DND-41 (cell line): ENCODE data around the gene LCN15.

Experiments used
- ATAC-seq: fragments of 200-7000 bp; cut with Tn5 transposase; 3 replicates; pipeline ENCODE4 v1.9.1; 2021; ENCODE audit warnings: low read depth; ENCODE audit not compliant: insufficient read depth
- DNase-seq: peaks from one replicate; pipeline ENCODE4 v3.0.0-alpha.2; 2020
- H2AFZ ChIP-seq: 2 replicates; pipeline ENCODE4 v1.6.0; 2012; ENCODE audit warnings: low read depth, low read length
- H3K27ac ChIP-seq: 2 replicates; pipeline ENCODE4 v1.5.1; 2012; ENCODE audit warnings: low read length, inconsistent platforms
- H3K27me3 ChIP-seq: fragments of 200-600 bp; sonication (generic); 2 replicates; pipeline ENCODE4 v1.6.0; 2012; ENCODE audit warnings: low read length, mild to moderate bottlenecking, inconsistent platforms; ENCODE audit not compliant: insufficient read depth, poor library complexity
- H3K36me3 ChIP-seq: 2 replicates; pipeline ENCODE4 v1.5.1; 2012; ENCODE audit warnings: low read length, inconsistent platforms; ENCODE audit not compliant: insufficient read depth
- H3K4me1 ChIP-seq: 2 replicates; pipeline ENCODE4 v1.5.1; 2012; ENCODE audit warnings: mild to moderate bottlenecking, low read length; ENCODE audit not compliant: insufficient read depth
- H3K4me2 ChIP-seq: 2 replicates; pipeline ENCODE4 v1.6.0; 2012; ENCODE audit warnings: mild to moderate bottlenecking, moderate library complexity, low read length, inconsistent platforms; ENCODE audit not compliant: insufficient read depth
- H3K4me3 ChIP-seq, 2 experiments: fragments of 200-600 bp in 1 of 2; shearing (Covaris generic) in 1 of 2; 2 replicates each; pipeline ENCODE4 v1.5.1; 2012 to 2016; ENCODE audit warnings: inconsistent platforms in 2 of 2, low read length in 2 of 2, mild to moderate bottlenecking in 2 of 2, low read depth in 1 of 2, moderate library complexity in 1 of 2
- H3K79me2 ChIP-seq: 2 replicates; pipeline ENCODE4 v1.6.0; 2012; ENCODE audit warnings: low read length, inconsistent platforms; ENCODE audit not compliant: insufficient read depth
- H3K9ac ChIP-seq: 2 replicates; pipeline ENCODE4 v1.6.0; 2012; ENCODE audit warnings: low read depth, mild to moderate bottlenecking, inconsistent platforms, low read length, moderate library complexity
- H3K9me3 ChIP-seq: 2 replicates; pipeline ENCODE4 v1.5.1; 2012; ENCODE audit warnings: low read length, moderate library complexity, mild to moderate bottlenecking, inconsistent platforms; ENCODE audit not compliant: insufficient read depth, severe bottlenecking
- H4K20me1 ChIP-seq: 2 replicates; pipeline ENCODE4 v1.6.0; 2012; ENCODE audit warnings: low read length; ENCODE audit not compliant: insufficient read depth
- EZH2 ChIP-seq: IDR thresholded peaks from 3 replicates; pipeline ENCODE4 v1.6.1; 2012; ENCODE audit warnings: borderline replicate concordance, low read depth, mild to moderate bottlenecking, moderate library complexity, low read length, inconsistent platforms; ENCODE audit not compliant: severe bottlenecking
- TF ChIP-seq, protein P1 (sequence below): IDR thresholded peaks from 2 replicates; pipeline ENCODE4 v1.5.1; 2012; ENCODE audit warnings: borderline replicate concordance, low read length, moderate library complexity, mild to moderate bottlenecking; ENCODE audit not compliant: poor library complexity, severe bottlenecking; ENCODE audit errors: extremely low read depth

Gene LCN15

DNA sequence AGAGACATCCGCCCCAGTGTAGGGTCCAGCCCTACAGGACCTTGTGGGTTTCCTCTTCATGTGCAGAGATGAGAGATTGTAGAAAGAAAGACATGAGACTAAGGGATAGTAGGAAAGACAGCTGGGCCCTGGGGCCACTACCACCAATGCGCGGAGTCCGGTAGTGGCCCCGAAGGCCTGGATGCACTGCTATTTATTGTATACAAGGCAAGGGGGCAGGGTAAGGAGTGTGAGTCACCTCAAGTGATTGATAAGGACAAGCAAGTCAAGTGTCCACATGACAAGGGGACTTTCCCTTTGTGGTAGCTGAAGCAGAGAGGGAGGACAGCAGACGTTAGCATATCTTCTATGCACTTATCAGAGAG is 20.7 kb upstream of the LCN15 start:
- TF ChIP-seq, protein P1, sequence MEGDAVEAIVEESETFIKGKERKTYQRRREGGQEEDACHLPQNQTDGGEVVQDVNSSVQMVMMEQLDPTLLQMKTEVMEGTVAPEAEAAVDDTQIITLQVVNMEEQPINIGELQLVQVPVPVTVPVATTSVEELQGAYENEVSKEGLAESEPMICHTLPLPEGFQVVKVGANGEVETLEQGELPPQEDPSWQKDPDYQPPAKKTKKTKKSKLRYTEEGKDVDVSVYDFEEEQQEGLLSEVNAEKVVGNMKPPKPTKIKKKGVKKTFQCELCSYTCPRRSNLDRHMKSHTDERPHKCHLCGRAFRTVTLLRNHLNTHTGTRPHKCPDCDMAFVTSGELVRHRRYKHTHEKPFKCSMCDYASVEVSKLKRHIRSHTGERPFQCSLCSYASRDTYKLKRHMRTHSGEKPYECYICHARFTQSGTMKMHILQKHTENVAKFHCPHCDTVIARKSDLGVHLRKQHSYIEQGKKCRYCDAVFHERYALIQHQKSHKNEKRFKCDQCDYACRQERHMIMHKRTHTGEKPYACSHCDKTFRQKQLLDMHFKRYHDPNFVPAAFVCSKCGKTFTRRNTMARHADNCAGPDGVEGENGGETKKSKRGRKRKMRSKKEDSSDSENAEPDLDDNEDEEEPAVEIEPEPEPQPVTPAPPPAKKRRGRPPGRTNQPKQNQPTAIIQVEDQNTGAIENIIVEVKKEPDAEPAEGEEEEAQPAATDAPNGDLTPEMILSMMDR = no peak
- H3K4me2 ChIP-seq = no peak overlapping the region
- H2AFZ ChIP-seq = no peak overlapping the region
- peaks cover 9% of the 10 kb centered on the region for H3K4me1 ChIP-seq
- H3K36me3 ChIP-seq = no peaks in the 10 kb centered on the region
- H3K9ac ChIP-seq = no peak overlapping the region
- H4K20me1 ChIP-seq = no peaks in the 10 kb centered on the region
- H3K4me3 ChIP-seq = no peak overlapping the region
- no peaks in the 10 kb centered on the region for H3K79me2 ChIP-seq
- DNase-seq (no peak), ATAC-seq (no peak)
- H3K27ac ChIP-seq = no peak overlapping the region
- H3K27me3 ChIP-seq = peaks cover 2% of the 10 kb centered on the region
- no peaks in the 10 kb centered on the region for H3K9me3 ChIP-seq

DNA sequence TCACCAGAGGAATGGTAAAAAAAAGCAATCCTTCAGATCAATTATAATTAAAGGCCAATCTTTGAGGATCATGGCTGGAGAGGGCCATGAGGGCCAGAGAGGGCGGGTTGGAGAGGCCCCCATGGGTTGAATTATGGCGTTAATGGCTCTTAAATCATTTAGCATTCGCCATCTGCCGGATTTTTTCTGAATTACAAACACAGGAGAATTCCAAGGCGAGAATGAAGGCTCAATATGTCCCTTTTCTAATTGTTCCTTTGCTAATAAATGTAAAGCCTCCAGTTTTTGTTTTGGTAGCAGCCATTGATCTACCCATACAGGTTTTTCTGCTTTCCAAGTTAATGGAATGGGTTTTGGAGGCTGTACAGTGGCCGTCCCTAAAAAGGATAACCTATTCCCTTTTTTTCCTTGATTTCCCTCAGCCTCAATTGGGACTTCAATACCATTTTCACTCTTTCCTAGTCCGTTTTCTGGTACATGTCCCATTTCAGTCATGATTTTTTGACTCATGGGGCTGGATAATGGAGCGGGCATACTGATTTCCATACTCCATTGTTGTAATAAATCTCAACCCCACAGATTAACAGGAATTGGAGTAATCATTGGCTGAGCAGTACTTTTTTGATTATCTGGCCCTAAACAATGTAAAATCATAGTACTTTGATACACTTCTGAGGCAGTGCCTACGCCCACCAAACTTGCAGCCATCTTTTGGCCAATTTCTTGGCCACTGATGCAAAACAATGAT is 20.1 kb upstream of the LCN15 start:
- no peak for TF ChIP-seq EZH2
- TF ChIP-seq, protein P1 = peak; percentile 34
- DNase-seq = no peak
- H3K4me2 ChIP-seq = no peak overlapping the region

GRCh38 chr9:136782452-136782851 is 18.1 kb upstream of the LCN15 start:
- Histone ChIP-seq H3K4me2 (no peak overlapping the region), H3K9me3 (no peaks in the 10 kb centered on the region), H3K27ac (no peak overlapping the region), H3K79me2 (no peaks in the 10 kb centered on the region), H3K36me3 (no peaks in the 10 kb centered on the region), H2AFZ (no peak overlapping the region), H3K4me3 (no peak overlapping the region), H4K20me1 (no peaks in the 10 kb centered on the region), H3K9ac (no peak overlapping the region), H3K4me1 (peaks cover 2% of the 10 kb centered on the region), H3K27me3 (peaks cover 12% of the 10 kb centered on the region)
- no peak for DNase-seq
- ATAC-seq = no peak
- no peak for TF ChIP-seq EZH2
- TF ChIP-seq, protein P1 = no peak

More for the DNA sequence above, 20.1 kb upstream of the LCN15 start:
- Histone ChIP-seq H3K9me3 (no peaks in the 10 kb centered on the region), H3K27me3 (peaks cover 5% of the 10 kb centered on the region), H3K36me3 (no peaks in the 10 kb centered on the region), H3K4me3 (no peak overlapping the region), H3K4me1 (peaks cover 8% of the 10 kb centered on the region), H3K9ac (no peak overlapping the region), H2AFZ (no peak overlapping the region), H4K20me1 (no peaks in the 10 kb centered on the region), H3K79me2 (no peaks in the 10 kb centered on the region), H3K27ac (no peak overlapping the region)
- ATAC-seq = no peak
